Loucy (cell line): ENCODE data around the gene AVPR1B.

Experiments used
- H2AFZ ChIP-seq: fragments of 200-600 bp; sonication (generic); 2 replicates; pipeline ENCODE4 v1.6.0; 2016; ENCODE audit warnings: antibody characterized with exemption, mild to moderate bottlenecking, low read length, moderate library complexity
- H3F3A ChIP-seq: fragments of 200-600 bp; 2 replicates; pipeline ENCODE4 v1.6.0; 2016; ENCODE audit warnings: antibody characterized with exemption, low read depth, mild to moderate bottlenecking
- H3K27me3 ChIP-seq: fragments of 200-600 bp; sonication (generic); 2 replicates; pipeline ENCODE4 v1.6.1; 2014; ENCODE audit warnings: low read length, mild to moderate bottlenecking; ENCODE audit not compliant: insufficient read depth, poor library complexity, severe bottlenecking
- H3K36me3 ChIP-seq: fragments of 200-600 bp; sonication (generic); 2 replicates; pipeline ENCODE4 v1.6.1; 2016; ENCODE audit warnings: low read length; ENCODE audit not compliant: insufficient read depth
- H3K4me1 ChIP-seq: fragments of 200-600 bp; sonication (generic); 2 replicates; pipeline ENCODE4 v1.5.1; 2014; ENCODE audit warnings: low read length, mild to moderate bottlenecking; ENCODE audit not compliant: insufficient read depth, poor library complexity, severe bottlenecking
- H3K4me2 ChIP-seq: fragments of 200-600 bp; sonication (generic); 2 replicates; pipeline ENCODE4 v1.6.0; 2014; ENCODE audit warnings: antibody characterized with exemption, low read length, low read depth, mild to moderate bottlenecking; ENCODE audit not compliant: poor library complexity, severe bottlenecking
- H3K4me3 ChIP-seq: fragments of 200-600 bp; sonication (generic); 2 replicates; pipeline ENCODE4 v1.5.1; 2014; ENCODE audit warnings: low read length, mild to moderate bottlenecking, mixed read lengths; ENCODE audit not compliant: poor library complexity, severe bottlenecking
- H3K79me2 ChIP-seq: fragments of 200-600 bp; sonication (generic); 2 replicates; pipeline ENCODE4 v1.6.1; 2014; ENCODE audit warnings: low read length; ENCODE audit not compliant: insufficient read depth
- H3K9ac ChIP-seq: fragments of 200-600 bp; sonication (generic); 2 replicates; pipeline ENCODE4 v1.6.0; 2014; ENCODE audit warnings: mild to moderate bottlenecking, low read depth, low read length, moderate library complexity; ENCODE audit not compliant: poor library complexity, severe bottlenecking
- H3K9me2 ChIP-seq: fragments of 200-600 bp; sonication (generic); replicated peaks from 2 replicates; pipeline ENCODE4 v1.6.1; 2016; ENCODE audit warnings: low read depth, low read length, mixed read lengths
- H3K9me3 ChIP-seq: fragments of 200-600 bp; sonication (generic); 2 replicates; pipeline ENCODE4 v1.6.1; 2014; ENCODE audit warnings: mild to moderate bottlenecking, antibody characterized with exemption, low read length, low read depth; ENCODE audit not compliant: insufficient read depth
- H4K20me1 ChIP-seq: fragments of 200-600 bp; sonication (generic); 2 replicates; pipeline ENCODE4 v1.6.0; 2014; ENCODE audit warnings: antibody characterized with exemption, low read length, mild to moderate bottlenecking; ENCODE audit not compliant: insufficient read depth, poor library complexity, severe bottlenecking
- EZH2phosphoT487 ChIP-seq: fragments of 200-600 bp; IDR thresholded peaks from 2 replicates; pipeline ENCODE4 v1.6.1; 2018; ENCODE audit warnings: antibody characterized with exemption, mild to moderate bottlenecking, moderate library complexity, borderline replicate concordance
- TF ChIP-seq, protein P1 (sequence below): fragments of 200-600 bp; sonication (generic); conservative IDR thresholded peaks from 2 replicates; pipeline ENCODE4 v1.5.1; 2014; ENCODE audit warnings: mild to moderate bottlenecking, antibody characterized with exemption, low read length

The AVPR1B gene

DNA sequence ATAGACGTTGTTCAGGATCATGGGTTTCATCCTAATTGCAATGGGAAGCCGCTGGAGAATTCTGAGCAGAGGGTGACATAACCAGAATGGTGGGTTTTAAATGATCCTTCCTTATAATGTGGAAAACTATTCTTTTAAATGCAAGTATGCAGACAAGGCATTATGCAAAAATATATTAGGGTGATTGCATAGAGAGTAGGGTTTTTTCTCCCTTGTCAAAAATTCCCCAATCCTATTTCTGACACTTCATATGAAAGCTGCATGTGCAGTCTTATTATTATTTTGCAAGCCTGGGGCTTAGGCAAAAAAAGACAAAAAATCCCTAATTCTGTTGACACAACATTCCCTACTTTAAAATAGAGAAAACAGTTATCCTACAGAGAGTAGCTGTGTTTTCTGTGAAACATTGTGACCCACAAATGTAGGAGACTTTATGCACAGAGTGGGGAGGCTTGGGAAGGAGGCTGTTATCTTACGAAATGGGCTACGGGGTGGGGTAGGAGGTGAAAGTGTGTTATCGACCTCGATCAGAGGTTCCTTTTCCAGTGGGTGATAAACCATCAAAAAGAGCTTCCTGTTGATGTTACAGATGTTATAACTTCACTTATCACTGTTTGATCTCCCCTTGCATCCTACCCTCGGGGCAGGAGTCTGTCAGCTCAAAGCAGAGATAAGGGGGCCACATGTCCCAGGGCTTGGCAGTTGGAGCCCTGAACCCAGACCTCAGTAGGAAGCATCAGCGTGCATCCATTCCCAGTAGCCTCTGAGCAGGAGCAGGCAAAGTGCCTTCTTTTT, 37.0 kb downstream of the AVPR1B start:
- Histone ChIP-seq H3K4me1 (peaks cover 71% of the 10 kb centered on the region), H3K9me3 (no peaks in the 10 kb centered on the region)

DNA sequence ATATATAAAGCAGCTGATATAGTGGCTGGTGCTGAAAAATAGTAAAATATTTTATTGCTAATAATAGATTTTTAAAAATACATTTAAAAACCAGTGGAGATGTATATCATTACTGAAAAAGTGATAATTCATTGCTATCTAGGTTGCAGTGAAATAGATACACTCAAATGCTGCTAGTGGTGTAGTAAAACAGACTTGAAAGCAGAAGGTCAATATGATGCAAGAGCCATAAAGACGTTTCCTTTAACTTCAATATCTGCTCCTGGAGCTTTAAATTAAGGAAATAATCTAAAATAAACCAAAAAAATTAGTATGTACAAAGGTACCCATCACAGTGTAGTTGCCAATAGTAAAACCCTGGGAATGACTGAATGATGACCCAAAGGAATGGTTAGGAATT, 38.1 kb downstream of the AVPR1B start:
- Histone ChIP-seq H3K9me3 (no peaks in the 10 kb centered on the region), H3K4me2 (peak overlapping the region; percentile 11), H3K9me2 (no peaks in the 10 kb centered on the region), H3K4me3 (no peak overlapping the region), H4K20me1 (no peaks in the 10 kb centered on the region), H2AFZ (no peak overlapping the region), H3K79me2 (peaks cover 29% of the 10 kb centered on the region), H3K36me3 (no peaks in the 10 kb centered on the region), H3F3A (peaks cover 10% of the 10 kb centered on the region), H3K4me1 (peaks cover 80% of the 10 kb centered on the region), H3K27me3 (no peaks in the 10 kb centered on the region), H3K9ac (peak overlapping the region; percentile 80)
- no peak for TF ChIP-seq EZH2phosphoT487
- TF ChIP-seq, protein P1, sequence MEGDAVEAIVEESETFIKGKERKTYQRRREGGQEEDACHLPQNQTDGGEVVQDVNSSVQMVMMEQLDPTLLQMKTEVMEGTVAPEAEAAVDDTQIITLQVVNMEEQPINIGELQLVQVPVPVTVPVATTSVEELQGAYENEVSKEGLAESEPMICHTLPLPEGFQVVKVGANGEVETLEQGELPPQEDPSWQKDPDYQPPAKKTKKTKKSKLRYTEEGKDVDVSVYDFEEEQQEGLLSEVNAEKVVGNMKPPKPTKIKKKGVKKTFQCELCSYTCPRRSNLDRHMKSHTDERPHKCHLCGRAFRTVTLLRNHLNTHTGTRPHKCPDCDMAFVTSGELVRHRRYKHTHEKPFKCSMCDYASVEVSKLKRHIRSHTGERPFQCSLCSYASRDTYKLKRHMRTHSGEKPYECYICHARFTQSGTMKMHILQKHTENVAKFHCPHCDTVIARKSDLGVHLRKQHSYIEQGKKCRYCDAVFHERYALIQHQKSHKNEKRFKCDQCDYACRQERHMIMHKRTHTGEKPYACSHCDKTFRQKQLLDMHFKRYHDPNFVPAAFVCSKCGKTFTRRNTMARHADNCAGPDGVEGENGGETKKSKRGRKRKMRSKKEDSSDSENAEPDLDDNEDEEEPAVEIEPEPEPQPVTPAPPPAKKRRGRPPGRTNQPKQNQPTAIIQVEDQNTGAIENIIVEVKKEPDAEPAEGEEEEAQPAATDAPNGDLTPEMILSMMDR, result no peak

More for the DNA sequence above, 37.0 kb downstream of the AVPR1B start:
- Histone ChIP-seq H3F3A (peaks cover 10% of the 10 kb centered on the region), H3K4me2 (peak overlapping the region; percentile 80), H3K27me3 (no peaks in the 10 kb centered on the region), H3K4me3 (peak overlapping the region; percentile 60), H3K36me3 (no peaks in the 10 kb centered on the region; the same call in 1 of the 2 replicates), H2AFZ (no peak overlapping the region), H4K20me1 (no peaks in the 10 kb centered on the region), H3K9me2 (no peaks in the 10 kb centered on the region), H3K9ac (peak overlapping the region; percentile 80), H3K79me2 (peaks cover 39% of the 10 kb centered on the region)
- no peak for TF ChIP-seq EZH2phosphoT487
- TF ChIP-seq, protein P1, result no peak

DNA sequence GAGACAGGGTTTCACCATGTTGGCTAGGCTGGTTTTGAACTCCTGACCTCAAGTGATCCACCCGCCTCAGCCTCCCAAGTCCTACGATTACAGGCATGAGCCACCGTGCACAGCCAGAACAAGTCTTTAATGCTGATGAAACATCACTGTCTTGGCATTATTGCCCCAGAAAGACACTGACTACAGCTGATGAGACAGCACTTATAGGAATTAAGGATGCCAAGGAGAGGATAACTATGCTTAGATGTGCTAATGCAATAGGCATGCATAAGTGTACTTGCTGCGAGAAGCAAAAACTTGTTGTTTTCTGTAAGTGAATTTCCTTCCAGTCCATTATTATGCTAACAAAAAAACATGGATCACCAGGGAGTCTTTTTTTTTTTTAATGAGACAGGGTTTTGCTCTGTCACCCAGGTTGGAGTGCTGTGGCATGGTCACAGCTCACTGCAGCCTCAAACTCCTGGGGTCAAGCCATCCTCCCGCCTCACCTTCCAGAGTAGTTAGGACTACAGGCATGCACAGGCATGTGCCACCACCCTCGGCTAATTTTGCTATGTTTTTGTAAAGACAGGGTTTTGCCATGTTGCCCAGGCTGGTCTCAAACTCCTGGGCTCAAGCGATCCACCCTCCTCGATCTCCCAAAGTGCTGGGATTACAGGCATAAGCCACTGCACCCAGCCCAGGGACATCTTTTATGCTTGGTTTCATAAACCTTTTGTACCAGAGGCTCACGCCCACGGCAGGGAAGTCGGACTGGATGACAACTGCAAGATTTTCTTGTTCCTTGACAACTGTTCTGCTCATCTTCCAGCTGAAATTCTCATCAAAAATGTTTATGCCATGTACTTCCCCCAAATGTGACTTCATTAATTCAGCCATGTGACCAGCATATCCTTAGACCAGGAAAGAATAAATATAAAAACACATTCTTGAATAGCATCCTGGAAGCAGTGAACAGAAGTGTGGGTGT, 41.1 kb downstream of the AVPR1B start:
- Histone ChIP-seq H3K9me3 (no peaks in the 10 kb centered on the region), H3K4me3 (no peak overlapping the region), H4K20me1 (no peaks in the 10 kb centered on the region), H2AFZ (no peak overlapping the region), H3K79me2 (0 out of 2 replicates have a peak, but pooled peaks cover 3% of the 10 kb centered on the region), H3K9me2 (no peaks in the 10 kb centered on the region), H3K4me1 (peaks cover 58% of the 10 kb centered on the region), H3K9ac (peak overlapping the region; percentile 4), H3F3A (peaks cover 4% of the 10 kb centered on the region; the same call in 1 of the 2 replicates), H3K4me2 (no peak overlapping the region), H3K36me3 (no peaks in the 10 kb centered on the region), H3K27me3 (no peaks in the 10 kb centered on the region)
- TF ChIP-seq, protein P1, result no peak
- TF ChIP-seq EZH2phosphoT487, result no peak
